ENCODE data around the gene CEP164.

The CEP164 gene

DNA sequence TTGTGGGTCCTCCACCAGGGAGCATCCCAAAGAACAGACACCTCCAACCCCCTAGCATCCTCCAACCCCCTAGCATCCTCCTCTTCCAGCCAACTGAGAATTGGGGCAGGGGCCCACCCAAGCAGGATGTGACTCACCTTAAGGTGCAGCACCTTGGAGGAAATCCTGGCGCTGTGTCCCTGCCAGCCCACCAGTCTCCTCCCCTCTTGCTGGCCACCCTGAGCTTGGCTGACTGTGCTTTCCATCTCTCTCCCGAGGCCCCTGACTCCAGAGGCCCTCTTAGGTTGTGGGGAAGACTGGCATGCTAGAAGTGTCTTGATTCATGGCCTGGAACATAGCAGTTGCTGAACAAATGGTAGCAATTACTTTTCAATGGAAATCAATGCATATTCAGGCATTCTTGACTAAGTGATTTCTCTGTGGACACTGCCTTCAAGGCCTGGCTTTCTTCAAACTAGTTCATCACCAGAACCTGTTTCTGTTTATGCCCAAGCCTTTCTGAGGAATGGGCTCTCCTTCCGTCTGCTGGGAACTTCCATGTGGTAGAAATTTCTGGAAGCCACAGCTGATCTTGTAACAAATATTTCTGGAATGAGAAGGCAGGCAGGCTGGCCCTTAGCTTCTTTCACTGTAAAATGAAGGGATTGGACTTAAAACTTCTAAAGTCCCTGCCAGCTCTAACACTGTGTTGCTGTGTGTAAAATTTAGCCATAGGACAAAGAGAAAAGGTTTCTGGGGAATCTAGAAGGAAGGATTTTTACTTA lies 60.5 kb downstream of the CEP164 start:
- Histone ChIP-seq H3K9me3 (ENCODE audit: severe bottlenecking) (no peaks in the 10 kb centered on the region), H3K27me3 (ENCODE audit: insufficient read depth, low read depth, severe bottlenecking) (no peaks in the 10 kb centered on the region), H3K4me3 (ENCODE audit: low read depth, low read length) (no peak overlapping the region), H3K27ac (no peak overlapping the region), H3K36me3 (peaks cover 61% of the 10 kb centered on the region)
- DNase-seq = no peak
- TF ChIP-seq, protein P1, sequence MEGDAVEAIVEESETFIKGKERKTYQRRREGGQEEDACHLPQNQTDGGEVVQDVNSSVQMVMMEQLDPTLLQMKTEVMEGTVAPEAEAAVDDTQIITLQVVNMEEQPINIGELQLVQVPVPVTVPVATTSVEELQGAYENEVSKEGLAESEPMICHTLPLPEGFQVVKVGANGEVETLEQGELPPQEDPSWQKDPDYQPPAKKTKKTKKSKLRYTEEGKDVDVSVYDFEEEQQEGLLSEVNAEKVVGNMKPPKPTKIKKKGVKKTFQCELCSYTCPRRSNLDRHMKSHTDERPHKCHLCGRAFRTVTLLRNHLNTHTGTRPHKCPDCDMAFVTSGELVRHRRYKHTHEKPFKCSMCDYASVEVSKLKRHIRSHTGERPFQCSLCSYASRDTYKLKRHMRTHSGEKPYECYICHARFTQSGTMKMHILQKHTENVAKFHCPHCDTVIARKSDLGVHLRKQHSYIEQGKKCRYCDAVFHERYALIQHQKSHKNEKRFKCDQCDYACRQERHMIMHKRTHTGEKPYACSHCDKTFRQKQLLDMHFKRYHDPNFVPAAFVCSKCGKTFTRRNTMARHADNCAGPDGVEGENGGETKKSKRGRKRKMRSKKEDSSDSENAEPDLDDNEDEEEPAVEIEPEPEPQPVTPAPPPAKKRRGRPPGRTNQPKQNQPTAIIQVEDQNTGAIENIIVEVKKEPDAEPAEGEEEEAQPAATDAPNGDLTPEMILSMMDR (IDR thresholded peaks at IDR 0.05; ENCODE audit: low read depth, low read length) = no peak

DNA sequence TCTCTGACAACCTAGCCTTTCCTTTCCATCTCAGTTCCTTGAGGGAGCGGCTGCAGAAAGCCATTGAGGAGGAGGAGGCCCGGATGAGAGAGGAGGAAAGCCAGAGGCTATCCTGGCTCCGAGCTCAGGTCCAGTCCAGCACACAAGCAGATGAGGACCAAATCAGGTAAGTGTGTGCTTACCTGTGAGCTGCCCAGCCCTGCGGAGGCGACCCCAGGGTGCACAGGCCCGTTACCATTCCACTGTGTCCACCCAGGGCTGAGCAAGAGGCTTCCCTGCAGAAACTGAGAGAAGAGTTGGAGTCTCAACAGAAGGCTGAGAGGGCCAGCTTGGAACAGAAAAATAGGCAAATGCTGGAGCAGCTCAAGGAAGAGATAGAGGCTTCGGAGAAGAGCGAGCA lies 63.1 kb downstream of the CEP164 start:
- TF ChIP-seq, protein P1 (IDR thresholded peaks at IDR 0.05; ENCODE audit: low read depth, low read length) = no peak
- no peaks in the 10 kb centered on the region for H3K27me3 ChIP-seq (ENCODE audit: insufficient read depth, low read depth, severe bottlenecking)
- no peak for DNase-seq
- no peak overlapping the region for H3K4me3 ChIP-seq (ENCODE audit: low read depth, low read length)
- no peak overlapping the region for H3K27ac ChIP-seq
- peaks cover 70% of the 10 kb centered on the region for H3K36me3 ChIP-seq
- no peaks in the 10 kb centered on the region for H3K9me3 ChIP-seq (ENCODE audit: severe bottlenecking)

DNA sequence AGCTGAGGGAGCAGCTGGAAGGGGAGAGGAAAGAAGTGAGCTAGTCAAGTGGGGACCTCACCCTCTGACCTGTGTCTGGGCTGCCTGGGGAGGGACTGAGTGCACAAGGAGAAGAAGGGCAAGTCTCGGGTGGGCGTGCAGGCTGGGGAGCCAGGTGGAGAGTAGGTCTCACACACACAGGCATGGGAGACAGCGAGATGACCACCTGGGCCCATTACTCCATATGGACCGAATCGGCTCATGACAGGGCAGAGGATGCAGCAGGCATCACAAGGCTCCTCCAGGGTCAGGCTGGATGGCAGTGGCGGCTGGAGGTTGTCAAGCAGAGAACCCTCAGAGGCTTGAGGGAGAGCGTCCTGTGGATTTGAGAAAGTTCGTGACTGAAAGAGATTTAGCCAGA lies 63.5 kb downstream of the CEP164 start:
- TF ChIP-seq, protein P1 (IDR thresholded peaks at IDR 0.05; ENCODE audit: low read depth, low read length) = no peak
- Histone ChIP-seq H3K4me3 (ENCODE audit: low read depth, low read length) (no peak overlapping the region), H3K9me3 (ENCODE audit: severe bottlenecking) (no peaks in the 10 kb centered on the region), H3K36me3 (peaks cover 72% of the 10 kb centered on the region), H3K27me3 (ENCODE audit: insufficient read depth, low read depth, severe bottlenecking) (no peaks in the 10 kb centered on the region), H3K27ac (no peak overlapping the region)
- DNase-seq = no peak

DNA sequence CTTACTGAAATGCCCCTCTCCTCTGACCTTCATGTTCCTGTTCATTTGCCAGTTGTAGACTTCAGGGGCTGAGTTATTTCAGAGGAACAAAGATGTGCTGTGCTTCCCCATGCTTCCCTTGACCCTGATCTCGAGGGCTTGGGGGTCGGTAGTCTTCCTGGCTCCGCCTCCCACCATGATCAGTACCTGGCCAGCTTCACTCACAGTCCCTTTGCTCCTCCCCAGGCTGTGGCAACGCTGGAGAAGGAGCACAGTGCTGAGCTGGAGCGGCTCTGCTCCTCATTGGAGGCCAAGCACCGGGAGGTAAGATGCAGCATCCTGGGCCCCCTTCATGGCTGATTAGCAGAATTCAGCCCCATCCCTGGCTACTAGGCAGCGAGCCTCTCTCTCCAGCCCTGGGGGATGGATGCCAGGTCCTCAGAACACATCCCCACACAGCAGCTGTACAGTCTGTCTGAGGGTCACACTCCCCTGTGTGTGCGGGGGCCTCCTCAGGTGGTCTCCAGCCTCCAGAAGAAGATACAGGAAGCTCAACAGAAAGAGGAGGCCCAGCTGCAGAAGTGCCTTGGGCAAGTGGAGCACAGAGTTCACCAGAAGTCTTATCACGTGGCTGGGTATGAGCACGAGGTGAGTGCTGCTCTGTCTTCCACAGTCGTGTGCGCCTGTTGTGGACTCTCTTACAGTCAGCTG lies 64.5 kb downstream of the CEP164 start:
- peaks cover 79% of the 10 kb centered on the region for H3K36me3 ChIP-seq
- H3K4me3 ChIP-seq (ENCODE audit: low read depth, low read length) = no peak overlapping the region
- H3K27ac ChIP-seq = no peak overlapping the region
- DNase-seq = no peak
- no peaks in the 10 kb centered on the region for H3K27me3 ChIP-seq (ENCODE audit: insufficient read depth, low read depth, severe bottlenecking)
- no peaks in the 10 kb centered on the region for H3K9me3 ChIP-seq (ENCODE audit: severe bottlenecking)
- TF ChIP-seq, protein P1 (IDR thresholded peaks at IDR 0.05; ENCODE audit: low read depth, low read length) = no peak

DNA sequence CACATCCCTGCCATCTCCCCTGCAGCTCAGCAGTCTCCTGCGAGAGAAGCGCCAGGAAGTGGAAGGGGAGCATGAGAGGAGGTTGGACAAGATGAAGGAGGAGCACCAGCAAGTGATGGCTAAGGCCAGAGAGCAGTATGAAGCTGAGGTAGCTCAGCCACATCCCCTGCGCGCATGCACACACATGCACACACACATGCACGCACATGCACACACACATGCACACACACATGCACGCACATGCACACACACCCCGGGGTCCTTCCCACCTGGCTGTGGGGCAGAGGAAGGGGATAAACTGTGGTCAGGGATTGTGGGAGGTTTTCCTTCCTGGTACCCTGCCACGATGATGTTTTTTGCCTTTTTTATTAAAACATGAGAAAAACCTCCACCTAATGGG lies 65.3 kb downstream of the CEP164 start:
- Histone ChIP-seq H3K27me3 (ENCODE audit: insufficient read depth, low read depth, severe bottlenecking) (no peaks in the 10 kb centered on the region), H3K27ac (no peak overlapping the region), H3K4me3 (ENCODE audit: low read depth, low read length) (no peak overlapping the region), H3K36me3 (peaks cover 80% of the 10 kb centered on the region), H3K9me3 (ENCODE audit: severe bottlenecking) (peaks cover 5% of the 10 kb centered on the region)
- TF ChIP-seq, protein P1 (IDR thresholded peaks at IDR 0.05; ENCODE audit: low read depth, low read length) = no peak
- DNase-seq = no peak
